ENCODE measurements around the gene LZTFL1.

Gene LZTFL1

GRCh38 chr3:45776611-45777010, 65.3 kb downstream of the LZTFL1 start:
- H3K4me1 ChIP-seq (ENCODE audit: control insufficient read depth, low read length), result no peaks in the 10 kb centered on the region
- H3K4me3 ChIP-seq (ENCODE audit: low read length), result no peak overlapping the region

DNA sequence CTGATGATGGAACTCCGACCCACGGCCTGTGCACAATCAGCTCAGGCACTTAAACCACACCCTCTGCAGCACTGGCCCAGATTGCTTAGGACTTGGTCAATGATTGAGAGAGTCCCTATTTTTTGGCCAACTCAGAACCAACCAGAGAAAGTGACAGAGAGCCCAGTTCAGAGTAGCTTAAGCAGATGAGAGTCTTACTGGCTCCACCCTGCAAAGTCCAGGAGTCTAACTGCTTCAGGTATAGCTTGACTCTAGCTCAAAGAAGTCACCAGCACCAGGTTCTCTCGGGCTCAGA, 65.7 kb downstream of the LZTFL1 start:
- no peaks in the 10 kb centered on the region for H4K20me1 ChIP-seq (ENCODE audit: control insufficient read depth, insufficient read depth, low read depth, low read length)
- H3K4me2 ChIP-seq (ENCODE audit: low read length), result no peak overlapping the region
- H3K9me2 ChIP-seq (replicated peaks; ENCODE audit: control insufficient read depth, low read length), result no peaks in the 10 kb centered on the region
- H3K36me3 ChIP-seq (ENCODE audit: control insufficient read depth, low read length), result no peaks in the 10 kb centered on the region
- no peaks in the 10 kb centered on the region for H3K4me1 ChIP-seq (ENCODE audit: control insufficient read depth, low read length)
- TF ChIP-seq, protein P1, sequence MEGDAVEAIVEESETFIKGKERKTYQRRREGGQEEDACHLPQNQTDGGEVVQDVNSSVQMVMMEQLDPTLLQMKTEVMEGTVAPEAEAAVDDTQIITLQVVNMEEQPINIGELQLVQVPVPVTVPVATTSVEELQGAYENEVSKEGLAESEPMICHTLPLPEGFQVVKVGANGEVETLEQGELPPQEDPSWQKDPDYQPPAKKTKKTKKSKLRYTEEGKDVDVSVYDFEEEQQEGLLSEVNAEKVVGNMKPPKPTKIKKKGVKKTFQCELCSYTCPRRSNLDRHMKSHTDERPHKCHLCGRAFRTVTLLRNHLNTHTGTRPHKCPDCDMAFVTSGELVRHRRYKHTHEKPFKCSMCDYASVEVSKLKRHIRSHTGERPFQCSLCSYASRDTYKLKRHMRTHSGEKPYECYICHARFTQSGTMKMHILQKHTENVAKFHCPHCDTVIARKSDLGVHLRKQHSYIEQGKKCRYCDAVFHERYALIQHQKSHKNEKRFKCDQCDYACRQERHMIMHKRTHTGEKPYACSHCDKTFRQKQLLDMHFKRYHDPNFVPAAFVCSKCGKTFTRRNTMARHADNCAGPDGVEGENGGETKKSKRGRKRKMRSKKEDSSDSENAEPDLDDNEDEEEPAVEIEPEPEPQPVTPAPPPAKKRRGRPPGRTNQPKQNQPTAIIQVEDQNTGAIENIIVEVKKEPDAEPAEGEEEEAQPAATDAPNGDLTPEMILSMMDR (IDR thresholded peaks at IDR 0.05; ENCODE audit: low read depth, low read length, poor library complexity, severe bottlenecking), result no peak
- TF ChIP-seq EZH2phosphoT487 (IDR thresholded peaks at IDR 0.05; ENCODE audit: borderline replicate concordance, low read length), result no peak
- no peaks in the 10 kb centered on the region for H3K9me3 ChIP-seq (ENCODE audit: control insufficient read depth, insufficient read depth, low read length)
- H3K4me3 ChIP-seq (ENCODE audit: low read length), result no peak overlapping the region
- H3K79me2 ChIP-seq (ENCODE audit: control insufficient read depth, low read length), result no peaks in the 10 kb centered on the region
- no peaks in the 10 kb centered on the region for H3F3A ChIP-seq (ENCODE audit: control insufficient read depth, insufficient read depth)
- H3K27me3 ChIP-seq (ENCODE audit: control insufficient read depth, low read length), result no peaks in the 10 kb centered on the region
- H3K27ac ChIP-seq (ENCODE audit: low read depth, low read length), result no peak overlapping the region

More at GRCh38 chr3:45776611-45777010, 65.3 kb downstream of the LZTFL1 start:
- Histone ChIP-seq H4K20me1 (ENCODE audit: control insufficient read depth, insufficient read depth, low read depth, low read length) (no peaks in the 10 kb centered on the region), H3K9me2 (replicated peaks; ENCODE audit: control insufficient read depth, low read length) (no peaks in the 10 kb centered on the region), H3K4me2 (ENCODE audit: low read length) (no peak overlapping the region), H3K79me2 (ENCODE audit: control insufficient read depth, low read length) (no peaks in the 10 kb centered on the region), H3F3A (ENCODE audit: control insufficient read depth, insufficient read depth) (no peaks in the 10 kb centered on the region), H3K9me3 (ENCODE audit: control insufficient read depth, insufficient read depth, low read length) (no peaks in the 10 kb centered on the region), H3K27me3 (ENCODE audit: control insufficient read depth, low read length) (no peaks in the 10 kb centered on the region), H3K27ac (ENCODE audit: low read depth, low read length) (no peak overlapping the region), H3K36me3 (ENCODE audit: control insufficient read depth, low read length) (no peaks in the 10 kb centered on the region)
- TF ChIP-seq EZH2phosphoT487 (IDR thresholded peaks at IDR 0.05; ENCODE audit: borderline replicate concordance, low read length), result no peak
- TF ChIP-seq, protein P1 (IDR thresholded peaks at IDR 0.05; ENCODE audit: low read depth, low read length, poor library complexity, severe bottlenecking), result no peak

GRCh38 chr3:45775571-45776300, 66.2 kb downstream of the LZTFL1 start:
- no peaks in the 10 kb centered on the region for H3K9me2 ChIP-seq (replicated peaks; ENCODE audit: control insufficient read depth, low read length)
- no peaks in the 10 kb centered on the region for H3K79me2 ChIP-seq (ENCODE audit: control insufficient read depth, low read length)
- no peak overlapping the region for H3K4me3 ChIP-seq (ENCODE audit: low read length)
- no peaks in the 10 kb centered on the region for H3K9me3 ChIP-seq (ENCODE audit: control insufficient read depth, insufficient read depth, low read length)
- H4K20me1 ChIP-seq (ENCODE audit: control insufficient read depth, insufficient read depth, low read depth, low read length), result no peaks in the 10 kb centered on the region
- no peaks in the 10 kb centered on the region for H3K4me1 ChIP-seq (ENCODE audit: control insufficient read depth, low read length)
- no peak for TF ChIP-seq EZH2phosphoT487 (IDR thresholded peaks at IDR 0.05; ENCODE audit: borderline replicate concordance, low read length)
- TF ChIP-seq, protein P1 (IDR thresholded peaks at IDR 0.05; ENCODE audit: low read depth, low read length, poor library complexity, severe bottlenecking), result no peak
- H3K27ac ChIP-seq (ENCODE audit: low read depth, low read length), result no peak overlapping the region
- no peaks in the 10 kb centered on the region for H3K36me3 ChIP-seq (ENCODE audit: control insufficient read depth, low read length)
- H3F3A ChIP-seq (ENCODE audit: control insufficient read depth, insufficient read depth), result no peaks in the 10 kb centered on the region
- H3K4me2 ChIP-seq (ENCODE audit: low read length), result no peak overlapping the region
- H3K27me3 ChIP-seq (ENCODE audit: control insufficient read depth, low read length), result no peaks in the 10 kb centered on the region

Measured in DOHH2 (cell line).